Lung (tissue), 12 donors: ENCODE results near the gene SPRYD4. TPM values are rescaled to one million over a fixed set of nuclear protein-coding genes. Genes with fewer than 3 reads are reported as not detected.
"Not testable (repeated sequence)": the region's sequence is repeated elsewhere in the genome, so short reads cannot be mapped to it uniquely, and the experiment has no call there.

Experiments
- ATAC-seq: fragments of 200-7000 bp; cut with Tn5 transposase; one replicate; pipeline ENCODE4 v1.9.1; 2020; ENCODE audit warnings: moderate number of reproducible peaks; ENCODE audit not compliant: insufficient read depth, low FRiP score
- DNase-seq, 3 donors: peaks; one replicate each; pipeline ENCODE4 v3.0.0-alpha.2; 2013 to 2017
- H3K27ac ChIP-seq, 2 donors: one replicate each; pipeline ENCODE4 v1.5.1; 2013; ENCODE audit warnings: mild to moderate bottlenecking in 2 of 2, moderate library complexity in 2 of 2, control low read depth in 1 of 2, inconsistent platforms in 1 of 2, low read depth in 1 of 2, low read length in 1 of 2
- H3K27me3 ChIP-seq, 3 donors: one replicate each; pipeline ENCODE4 v1.5.1; 2013; ENCODE audit warnings: low read length in 2 of 3; ENCODE audit not compliant: control insufficient read depth in 3 of 3, insufficient read depth in 3 of 3
- H3K36me3 ChIP-seq, 4 donors: one replicate each; pipeline ENCODE4 v1.5.1; 2013; ENCODE audit warnings: low read length in 4 of 4, mild to moderate bottlenecking in 1 of 4, moderate library complexity in 1 of 4; ENCODE audit not compliant: control insufficient read depth in 4 of 4, insufficient read depth in 4 of 4
- H3K4me1 ChIP-seq, 5 donors: one replicate each; pipeline ENCODE4 v1.5.1; 2013; ENCODE audit warnings: low read length in 5 of 5, mild to moderate bottlenecking in 2 of 5, moderate library complexity in 1 of 5; ENCODE audit not compliant: control insufficient read depth in 5 of 5, insufficient read depth in 5 of 5
- H3K4me3 ChIP-seq: one replicate; pipeline ENCODE4 v1.5.1; 2013; ENCODE audit warnings: mild to moderate bottlenecking, control low read depth, moderate library complexity
- H3K9ac ChIP-seq, 2 donors: one replicate each; pipeline ENCODE4 v1.5.1; 2013; ENCODE audit warnings: low read length in 2 of 2, control low read depth in 1 of 2; ENCODE audit not compliant: insufficient read depth in 1 of 2
- H3K9me3 ChIP-seq, 4 donors: one replicate each; pipeline ENCODE4 v1.5.1; 2013; ENCODE audit warnings: low read length in 3 of 4, mild to moderate bottlenecking in 1 of 4, moderate library complexity in 1 of 4; ENCODE audit not compliant: control insufficient read depth in 4 of 4, insufficient read depth in 3 of 4
- CTCF ChIP-seq: IDR thresholded peaks from 2 replicates; pipeline ENCODE4 v1.5.1; 2012; ENCODE audit warnings: mild to moderate bottlenecking; ENCODE audit errors: control extremely low read depth, extremely low read depth
- WGBS, 2 donors: extraction: QIAGEN DNeasy Blood & Tissue Kit; methylation state at CpG; one replicate each; pipeline ENCODE4 v1.1.7; 2013; 5-methylcytosine and 5-hydroxymethylcytosine counted together
- polyA plus RNA-seq, 2 donors: library from polyadenylated mRNA; stranded (reverse); fragments of 200-250 nt; gene quantifications; one replicate each; pipeline ENCODE4 v1.2.1, GENCODE V29; 2013
- total RNA-seq, 2 donors: library from RNA; depleted of rRNA in 1 of 2; stranded (reverse); fragments of >200 nt in 1 of 2; gene quantifications; one replicate each; pipeline ENCODE4 v1.2.1, GENCODE V29; 2014 to 2021
- donor health status: control.
- donor health status: control.
- donor health status: Bipolar disorder and iron deficiency.
- donor health status: healthy.
- donor health status: DM: yes; HTN: yes; CAD: no.

The SPRYD4 gene
- total and polyA plus RNA-seq, 4 donors: 2.0 to 3.4 (median 2.3) TPM

GRCh38 chr12:56487448-56488040, 19.2 kb downstream of the SPRYD4 start:
- H3K27ac ChIP-seq: peak overlapping the region in 1 of 2 donors; percentile 5
- H3K9me3 ChIP-seq: no peaks in the 10 kb centered on the region
- ATAC-seq: peak; percentile 54
- H3K36me3 ChIP-seq: no peaks in the 10 kb centered on the region
- peaks cover 0 to 32% (median 30%) of the 10 kb centered on the region in 3 donors for H3K27me3 ChIP-seq
- peak overlapping the region in 1 of 2 donors; percentile 42 for H3K9ac ChIP-seq
- H3K4me1 ChIP-seq: peaks cover 0 to 14% (median 5%) of the 10 kb centered on the region in 5 donors
- no peak for TF ChIP-seq CTCF
- WGBS, 2 donors: 6 to 9% methylated on average over 41 to 44 of the region's 44 CpGs
- DNase-seq: peak; percentile 29 to 50 (median 46)
- peak overlapping the region; percentile 18 for H3K4me3 ChIP-seq

GRCh38 chr12:56488041-56488955, 19.9 kb downstream of the SPRYD4 start, which contains the start of gene GLS2:
Gene GLS2 (minus strand): TSS chr12:56488161. CDS start chr12:56488118, 43 bp downstream.
- Histone ChIP-seq H3K4me3 (peak within 1 kb of the TSS; percentile 18), H3K9me3 (no peaks in the 10 kb centered on the region), H3K9ac (peak within 1 kb of the TSS in 1 of 2 donors; percentile 42), H3K27ac (peak within 1 kb of the TSS in 1 of 2 donors; percentile 5), H3K4me1 (peaks cover 0 to 14% (median 5%) of the 10 kb centered on the region in 5 donors), H3K36me3 (no peaks in the 10 kb centered on the region), H3K27me3 (peaks cover 0 to 32% (median 30%) of the 10 kb centered on the region in 3 donors)
- DNase-seq (peak; percentile 69 to 80 (median 75)), ATAC-seq (peak; percentile 97)
- 14 to 18% methylated on average over 59 of the region's 59 CpGs for WGBS, 2 donors
- no peak for TF ChIP-seq CTCF

- H3K9ac ChIP-seq: no peak overlapping the region
- no peaks in the 10 kb centered on the region for H3K36me3 ChIP-seq
- peaks cover 0 to 14% (median 5%) of the 10 kb centered on the region in 5 donors for H3K4me1 ChIP-seq
- H3K27ac ChIP-seq: no peak overlapping the region
- ATAC-seq (no peak), DNase-seq (no peak)
- TF ChIP-seq CTCF: no peak
- no peak overlapping the region for H3K4me3 ChIP-seq
- H3K27me3 ChIP-seq: peaks cover 0 to 32% (median 30%) of the 10 kb centered on the region in 3 donors
- H3K9me3 ChIP-seq: no peaks in the 10 kb centered on the region
Observed at GRCh38 chr12:56490360-56490759, 22.0 kb downstream of the SPRYD4 start.

- not testable (repeated sequence) for ATAC-seq, H3K9me3 ChIP-seq, DNase-seq, H3K4me3 ChIP-seq, H3K36me3 ChIP-seq, H3K9ac ChIP-seq, H3K4me1 ChIP-seq, H3K27ac ChIP-seq
- peaks cover 0 to 22% (median 16%) of the 10 kb centered on the region in 3 donors for H3K27me3 ChIP-seq
- WGBS, 2 donors: 90 to 95% methylated on average over 28 to 31 of the region's 31 CpGs
Observed at GRCh38 chr12:56493409-56494105, 25.2 kb downstream of the SPRYD4 start.

GRCh38 chr12:56494106-56494415, 25.7 kb downstream of the SPRYD4 start:
- not testable (repeated sequence) for H3K36me3 ChIP-seq, DNase-seq, H3K4me3 ChIP-seq, H3K4me1 ChIP-seq, H3K9me3 ChIP-seq, H3K9ac ChIP-seq, H3K27ac ChIP-seq, ATAC-seq
- peaks cover 0 to 17% (median 13%) of the 10 kb centered on the region in 3 donors for H3K27me3 ChIP-seq
- 95 to 97% methylated on average over 15 of the region's 15 CpGs for WGBS, 2 donors
